ENCODE results near the gene PNPLA6. TPM values are rescaled to one million over a fixed set of nuclear protein-coding genes. Genes with fewer than 3 reads are reported as not detected.
A peak's percentile ranks its signal among the peaks of the same experiment; 100 is the strongest.

The PNPLA6 gene
- total RNA-seq, 4 donors from 2014 or later, result 39.7 to 74.1 (median 50.1) TPM

DNA sequence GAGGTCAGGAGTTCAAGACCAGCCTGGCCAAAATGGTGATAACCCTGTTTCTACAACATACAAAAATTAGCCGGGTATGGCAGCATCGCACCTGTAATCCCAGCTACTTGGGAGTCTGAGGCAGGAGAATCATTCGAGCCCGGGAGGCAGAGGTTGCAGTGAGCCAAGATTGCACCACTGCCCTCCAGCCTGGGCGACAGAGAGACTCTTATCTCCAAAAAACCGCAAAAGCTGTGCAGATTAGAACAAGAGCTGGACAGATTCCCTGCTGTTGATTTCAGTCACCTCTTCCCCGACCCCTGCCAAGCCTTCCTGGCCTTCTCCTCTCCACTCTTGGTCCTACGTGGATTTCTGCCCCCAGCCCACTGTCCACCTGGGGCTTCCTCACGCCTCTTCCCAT is 68.4 kb downstream of the PNPLA6 start:
- Histone ChIP-seq H3K4me1 (peaks cover 0 to 22% (median 4%) of the 10 kb centered on the region in 3 donors), H3K4me3 (no peak overlapping the region), H3K27ac (peak overlapping the region in 1 of 4 donors; percentile 42), H3K27me3 (peaks cover 0 to 60% (median 0%) of the 10 kb centered on the region in 4 donors), H3K36me3 (peaks cover 0 to 36% (median 0%) of the 10 kb centered on the region in 3 donors), H3K9me3 (no peaks in the 10 kb centered on the region)
- no peak for DNase-seq
- intact Hi-C loops (cut with DNase I), result no loop called here
- WGBS, 2 donors, result 81 to 86% methylated on average over 7 to 9 of the region's 9 CpGs
- TF ChIP-seq, protein P1, sequence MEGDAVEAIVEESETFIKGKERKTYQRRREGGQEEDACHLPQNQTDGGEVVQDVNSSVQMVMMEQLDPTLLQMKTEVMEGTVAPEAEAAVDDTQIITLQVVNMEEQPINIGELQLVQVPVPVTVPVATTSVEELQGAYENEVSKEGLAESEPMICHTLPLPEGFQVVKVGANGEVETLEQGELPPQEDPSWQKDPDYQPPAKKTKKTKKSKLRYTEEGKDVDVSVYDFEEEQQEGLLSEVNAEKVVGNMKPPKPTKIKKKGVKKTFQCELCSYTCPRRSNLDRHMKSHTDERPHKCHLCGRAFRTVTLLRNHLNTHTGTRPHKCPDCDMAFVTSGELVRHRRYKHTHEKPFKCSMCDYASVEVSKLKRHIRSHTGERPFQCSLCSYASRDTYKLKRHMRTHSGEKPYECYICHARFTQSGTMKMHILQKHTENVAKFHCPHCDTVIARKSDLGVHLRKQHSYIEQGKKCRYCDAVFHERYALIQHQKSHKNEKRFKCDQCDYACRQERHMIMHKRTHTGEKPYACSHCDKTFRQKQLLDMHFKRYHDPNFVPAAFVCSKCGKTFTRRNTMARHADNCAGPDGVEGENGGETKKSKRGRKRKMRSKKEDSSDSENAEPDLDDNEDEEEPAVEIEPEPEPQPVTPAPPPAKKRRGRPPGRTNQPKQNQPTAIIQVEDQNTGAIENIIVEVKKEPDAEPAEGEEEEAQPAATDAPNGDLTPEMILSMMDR (IDR thresholded peaks at IDR 0.05), result no peak

- peaks cover 0 to 22% (median 4%) of the 10 kb centered on the region in 3 donors for H3K4me1 ChIP-seq
- no peaks in the 10 kb centered on the region for H3K9me3 ChIP-seq
- no peak for TF ChIP-seq POLR2A (IDR thresholded peaks at IDR 0.05)
- TF ChIP-seq, protein P1 (IDR thresholded peaks at IDR 0.05), result no peak
- H3K27me3 ChIP-seq, result peaks cover 0 to 60% (median 0%) of the 10 kb centered on the region in 4 donors
- WGBS, 2 donors, result 73 to 79% methylated on average over 12 to 14 of the region's 14 CpGs
- DNase-seq, result no peak
- peaks cover 0 to 53% (median 0%) of the 10 kb centered on the region in 3 donors for H3K36me3 ChIP-seq
- no peak overlapping the region for H3K27ac ChIP-seq
- no peak overlapping the region for H3K4me3 ChIP-seq
- intact Hi-C loops (cut with DNase I), result no loop called here
Observed at GRCh38 chr19:7605490-7606222, 70.1 kb downstream of the PNPLA6 start.

- peaks cover 0 to 60% (median 0%) of the 10 kb centered on the region in 3 donors for H3K36me3 ChIP-seq
- no peak for TF ChIP-seq POLR2A (IDR thresholded peaks at IDR 0.05)
- TF ChIP-seq, protein P1 (IDR thresholded peaks at IDR 0.05), result no peak
- H3K4me1 ChIP-seq, result peaks cover 0 to 22% (median 4%) of the 10 kb centered on the region in 3 donors
- H3K27me3 ChIP-seq, result peaks cover 0 to 54% (median 0%) of the 10 kb centered on the region in 4 donors
- 82% methylated on average over 6 of the region's 17 CpGs; no CpG with 5 or more reads in 1 of the 2 donors for WGBS, 2 donors
- H3K27ac ChIP-seq, result no peak overlapping the region
- no peak overlapping the region for H3K4me3 ChIP-seq
- intact Hi-C loops (cut with DNase I), result no loop called here
- H3K9me3 ChIP-seq, result no peaks in the 10 kb centered on the region
- DNase-seq, result no peak
Observed at GRCh38 chr19:7606289-7606688, 70.8 kb downstream of the PNPLA6 start.

GRCh38 chr19:7607212-7607873 is 71.8 kb downstream of the PNPLA6 start:
- intact Hi-C loops (cut with DNase I), result no loop called here
- Histone ChIP-seq H3K27ac (no peak overlapping the region), H3K36me3 (peaks cover 0 to 70% (median under 1%) of the 10 kb centered on the region in 3 donors), H3K9me3 (no peaks in the 10 kb centered on the region), H3K27me3 (peaks cover 0 to 44% (median 0%) of the 10 kb centered on the region in 4 donors), H3K4me3 (no peak overlapping the region), H3K4me1 (peaks cover 0 to 16% (median 4%) of the 10 kb centered on the region in 3 donors)
- WGBS, 2 donors, result 51% methylated on average over 3 of the region's 10 CpGs; no CpG with 5 or more reads in 1 of the 2 donors
- TF ChIP-seq POLR2A (IDR thresholded peaks at IDR 0.05), result no peak
- TF ChIP-seq, protein P1 (IDR thresholded peaks at IDR 0.05), result no peak
- DNase-seq, result no peak
